DOHH2 (cell line): Measurements from ENCODE around the gene DNASE2B.

Source experiments
- H3F3A ChIP-seq: fragments of 200-600 bp; sonication (generic), shearing (Covaris generic); 2 replicates; pipeline ENCODE4 v1.6.0; 2016; ENCODE audit warnings: antibody characterized with exemption, mild to moderate bottlenecking; ENCODE audit not compliant: control insufficient read depth, insufficient read depth
- H3K27ac ChIP-seq: fragments of 200-600 bp; sonication (generic); 2 replicates; pipeline ENCODE4 v1.5.1; 2014; ENCODE audit warnings: low read depth, mild to moderate bottlenecking, low read length, moderate library complexity
- H3K27me3 ChIP-seq: fragments of 200-600 bp; sonication (generic); 2 replicates; pipeline ENCODE4 v1.6.1; 2014; ENCODE audit warnings: mild to moderate bottlenecking, low read length, mixed read lengths; ENCODE audit not compliant: control insufficient read depth
- H3K36me3 ChIP-seq: fragments of 200-600 bp; sonication (generic); 2 replicates; pipeline ENCODE4 v1.6.1; 2014; ENCODE audit warnings: mild to moderate bottlenecking, low read length, moderate library complexity, mixed read lengths; ENCODE audit not compliant: control insufficient read depth
- H3K4me1 ChIP-seq: fragments of 200-600 bp; sonication (generic); 2 replicates; pipeline ENCODE4 v1.6.1; 2014; ENCODE audit warnings: mild to moderate bottlenecking, low read length, mixed read lengths; ENCODE audit not compliant: control insufficient read depth
- H3K4me2 ChIP-seq: fragments of 200-600 bp; sonication (generic); 2 replicates; pipeline ENCODE4 v1.6.0; 2014; ENCODE audit warnings: mild to moderate bottlenecking, low read length, moderate library complexity
- H3K4me3 ChIP-seq: fragments of 200-600 bp; sonication (generic); 2 replicates; pipeline ENCODE4 v1.5.1; 2014; ENCODE audit warnings: mild to moderate bottlenecking, low read length, mixed read lengths
- H3K79me2 ChIP-seq: fragments of 200-600 bp; sonication (generic); 2 replicates; pipeline ENCODE4 v1.6.1; 2014; ENCODE audit warnings: mild to moderate bottlenecking, low read length, mixed read lengths; ENCODE audit not compliant: control insufficient read depth
- H3K9me2 ChIP-seq: fragments of 200-600 bp; sonication (generic); replicated peaks from 2 replicates; pipeline ENCODE4 v1.6.1; 2014; ENCODE audit warnings: mild to moderate bottlenecking, low read length, mixed read lengths; ENCODE audit not compliant: control insufficient read depth
- H3K9me3 ChIP-seq: fragments of 200-600 bp; sonication (generic); 2 replicates; pipeline ENCODE4 v1.6.1; 2014; ENCODE audit warnings: antibody characterized with exemption, low read length, mixed read lengths; ENCODE audit not compliant: control insufficient read depth, insufficient read depth
- H4K20me1 ChIP-seq: fragments of 200-600 bp; sonication (generic); 2 replicates; pipeline ENCODE4 v1.6.0; 2014; ENCODE audit warnings: low read depth, mild to moderate bottlenecking, antibody characterized with exemption, low read length, moderate library complexity; ENCODE audit not compliant: control insufficient read depth, insufficient read depth
- CTCF ChIP-seq: fragments of 200-600 bp; sonication (generic); IDR thresholded peaks from one replicate; pipeline ENCODE4 v1.5.1; 2014; ENCODE audit warnings: antibody characterized with exemption, mild to moderate bottlenecking, low read depth, low read length; ENCODE audit not compliant: poor library complexity, severe bottlenecking
- EZH2phosphoT487 ChIP-seq: fragments of 200-600 bp; sonication (generic); IDR thresholded peaks from 2 replicates; pipeline ENCODE4 v1.6.1; 2017; ENCODE audit warnings: borderline replicate concordance, mild to moderate bottlenecking, antibody characterized with exemption, low read length, moderate library complexity, mixed read lengths

Gene DNASE2B

DNA sequence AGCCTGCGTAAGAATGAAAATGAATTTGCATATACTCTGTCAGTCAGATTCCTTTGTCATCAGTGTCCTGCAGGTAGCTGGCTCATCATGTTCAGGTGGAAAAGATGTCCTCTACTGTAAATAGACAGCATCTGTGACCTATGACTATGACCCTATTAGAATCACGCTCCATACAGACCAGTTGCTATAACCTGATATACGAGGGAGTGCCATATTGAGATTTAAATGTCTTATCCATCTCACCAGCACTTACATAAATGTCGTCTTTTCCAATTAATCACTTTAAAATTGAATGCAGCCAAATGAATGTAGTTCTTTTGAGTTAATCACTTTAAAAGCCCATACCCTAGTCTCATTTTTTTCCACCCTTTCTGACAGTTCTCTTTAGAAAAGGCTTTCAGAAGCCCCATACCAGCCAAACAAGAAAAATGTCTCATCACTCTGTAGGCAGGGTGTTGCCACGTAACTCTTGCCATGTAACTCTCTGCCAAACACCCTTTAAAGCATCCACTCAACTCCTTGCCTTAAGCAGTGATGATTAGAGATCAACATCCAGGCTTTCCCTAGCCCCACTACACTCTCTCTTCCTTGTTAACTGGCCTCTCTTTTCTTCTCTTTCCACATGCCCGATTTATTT is 26.3 kb downstream of the DNASE2B start:
- no peak overlapping the region for H3K4me3 ChIP-seq
- H3K27ac ChIP-seq = no peak overlapping the region
- H3K9me3 ChIP-seq = no peaks in the 10 kb centered on the region
- H3K36me3 ChIP-seq = no peaks in the 10 kb centered on the region
- TF ChIP-seq EZH2phosphoT487 = no peak
- no peak for TF ChIP-seq CTCF
- H3F3A ChIP-seq = no peaks in the 10 kb centered on the region
- H4K20me1 ChIP-seq = no peaks in the 10 kb centered on the region
- no peaks in the 10 kb centered on the region for H3K27me3 ChIP-seq
- no peak overlapping the region for H3K4me2 ChIP-seq
- H3K9me2 ChIP-seq = no peaks in the 10 kb centered on the region
- H3K4me1 ChIP-seq = no peaks in the 10 kb centered on the region
- no peaks in the 10 kb centered on the region for H3K79me2 ChIP-seq

DNA sequence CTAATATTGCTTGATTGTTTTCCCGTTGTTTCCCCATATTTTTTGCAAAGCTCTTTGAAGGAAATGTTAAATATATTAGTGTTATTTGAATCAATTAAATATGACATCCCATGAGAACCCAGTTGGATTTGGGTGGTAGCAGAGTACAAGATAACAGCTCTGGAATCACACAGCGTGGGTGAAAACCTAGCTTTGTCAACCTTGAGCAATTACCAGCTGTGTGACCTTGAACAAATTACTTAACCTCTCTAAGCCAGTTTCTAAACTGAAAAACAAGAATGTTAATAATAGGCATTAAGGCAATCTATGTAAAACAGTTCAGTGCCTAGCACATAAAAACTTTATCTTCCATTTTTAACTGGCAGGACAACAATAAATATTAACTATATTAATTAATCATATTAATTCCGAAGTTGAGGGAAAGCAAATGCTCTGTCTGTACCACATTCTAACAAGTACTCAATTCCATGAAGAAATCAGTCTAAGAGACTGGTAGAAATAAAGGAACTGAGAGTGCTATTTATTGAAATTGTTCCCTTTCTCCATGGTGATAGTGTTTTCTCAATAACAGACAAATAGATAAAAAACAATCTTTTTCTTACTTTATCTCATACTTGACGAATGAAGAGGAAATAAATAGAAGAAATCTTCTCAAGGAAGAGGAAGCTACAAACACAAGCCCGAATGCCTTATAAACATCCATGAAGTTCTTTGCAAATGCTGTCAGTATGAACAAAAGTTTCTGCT is 27.0 kb downstream of the DNASE2B start:
- H3K27me3 ChIP-seq = no peaks in the 10 kb centered on the region
- no peaks in the 10 kb centered on the region for H4K20me1 ChIP-seq
- no peaks in the 10 kb centered on the region for H3K9me2 ChIP-seq
- H3K27ac ChIP-seq = no peak overlapping the region
- H3K4me3 ChIP-seq = no peak overlapping the region
- TF ChIP-seq CTCF (no peak), EZH2phosphoT487 (no peak)
- H3K36me3 ChIP-seq = no peaks in the 10 kb centered on the region
- no peaks in the 10 kb centered on the region for H3K79me2 ChIP-seq
- no peak overlapping the region for H3K4me2 ChIP-seq
- H3F3A ChIP-seq = no peaks in the 10 kb centered on the region
- no peaks in the 10 kb centered on the region for H3K4me1 ChIP-seq
- peaks cover 5% of the 10 kb centered on the region; the same call in 1 of the 2 replicates for H3K9me3 ChIP-seq

- Histone ChIP-seq H3K4me2 (no peak overlapping the region), H3K4me3 (no peak overlapping the region), H3K36me3 (no peaks in the 10 kb centered on the region), H3F3A (no peaks in the 10 kb centered on the region), H3K4me1 (no peaks in the 10 kb centered on the region), H3K9me3 (peaks cover 5% of the 10 kb centered on the region; the same call in 1 of the 2 replicates), H3K9me2 (no peaks in the 10 kb centered on the region), H3K27ac (no peak overlapping the region), H3K27me3 (no peaks in the 10 kb centered on the region), H3K79me2 (no peaks in the 10 kb centered on the region), H4K20me1 (no peaks in the 10 kb centered on the region)
- TF ChIP-seq CTCF = no peak
- TF ChIP-seq EZH2phosphoT487 = no peak
Observed at GRCh38 chr1:84426376-84426775, 28.1 kb downstream of the DNASE2B start.
